Loucy (cell line): ENCODE measurements around the gene CP.

Experiments
- H2AFZ ChIP-seq: fragments of 200-600 bp; sonication (generic); 2 replicates; pipeline ENCODE4 v1.6.0; 2016; ENCODE audit warnings: antibody characterized with exemption, mild to moderate bottlenecking, low read length, moderate library complexity
- H3F3A ChIP-seq: fragments of 200-600 bp; 2 replicates; pipeline ENCODE4 v1.6.0; 2016; ENCODE audit warnings: antibody characterized with exemption, low read depth, mild to moderate bottlenecking
- H3K27me3 ChIP-seq: fragments of 200-600 bp; sonication (generic); 2 replicates; pipeline ENCODE4 v1.6.1; 2014; ENCODE audit warnings: low read length, mild to moderate bottlenecking; ENCODE audit not compliant: insufficient read depth, poor library complexity, severe bottlenecking
- H3K36me3 ChIP-seq: fragments of 200-600 bp; sonication (generic); 2 replicates; pipeline ENCODE4 v1.6.1; 2016; ENCODE audit warnings: low read length; ENCODE audit not compliant: insufficient read depth
- H3K4me1 ChIP-seq: fragments of 200-600 bp; sonication (generic); 2 replicates; pipeline ENCODE4 v1.5.1; 2014; ENCODE audit warnings: low read length, mild to moderate bottlenecking; ENCODE audit not compliant: insufficient read depth, poor library complexity, severe bottlenecking
- H3K4me2 ChIP-seq: fragments of 200-600 bp; sonication (generic); 2 replicates; pipeline ENCODE4 v1.6.0; 2014; ENCODE audit warnings: antibody characterized with exemption, low read length, low read depth, mild to moderate bottlenecking; ENCODE audit not compliant: poor library complexity, severe bottlenecking
- H3K4me3 ChIP-seq: fragments of 200-600 bp; sonication (generic); 2 replicates; pipeline ENCODE4 v1.5.1; 2014; ENCODE audit warnings: low read length, mild to moderate bottlenecking, mixed read lengths; ENCODE audit not compliant: poor library complexity, severe bottlenecking
- H3K79me2 ChIP-seq: fragments of 200-600 bp; sonication (generic); 2 replicates; pipeline ENCODE4 v1.6.1; 2014; ENCODE audit warnings: low read length; ENCODE audit not compliant: insufficient read depth
- H3K9ac ChIP-seq: fragments of 200-600 bp; sonication (generic); 2 replicates; pipeline ENCODE4 v1.6.0; 2014; ENCODE audit warnings: mild to moderate bottlenecking, low read depth, low read length, moderate library complexity; ENCODE audit not compliant: poor library complexity, severe bottlenecking
- H3K9me2 ChIP-seq: fragments of 200-600 bp; sonication (generic); replicated peaks from 2 replicates; pipeline ENCODE4 v1.6.1; 2016; ENCODE audit warnings: low read depth, low read length, mixed read lengths
- H3K9me3 ChIP-seq: fragments of 200-600 bp; sonication (generic); 2 replicates; pipeline ENCODE4 v1.6.1; 2014; ENCODE audit warnings: mild to moderate bottlenecking, antibody characterized with exemption, low read length, low read depth; ENCODE audit not compliant: insufficient read depth
- H4K20me1 ChIP-seq: fragments of 200-600 bp; sonication (generic); 2 replicates; pipeline ENCODE4 v1.6.0; 2014; ENCODE audit warnings: antibody characterized with exemption, low read length, mild to moderate bottlenecking; ENCODE audit not compliant: insufficient read depth, poor library complexity, severe bottlenecking
- CTCF ChIP-seq: fragments of 200-600 bp; sonication (generic); conservative IDR thresholded peaks from 2 replicates; pipeline ENCODE4 v1.5.1; 2014; ENCODE audit warnings: mild to moderate bottlenecking, antibody characterized with exemption, low read length
- EZH2phosphoT487 ChIP-seq: fragments of 200-600 bp; IDR thresholded peaks from 2 replicates; pipeline ENCODE4 v1.6.1; 2018; ENCODE audit warnings: antibody characterized with exemption, mild to moderate bottlenecking, moderate library complexity, borderline replicate concordance

CP gene

GRCh38 chr3:149267565-149267964 lies 45.9 kb upstream of the CP start:
- H3K9me2 ChIP-seq = no peaks in the 10 kb centered on the region
- H3K27me3 ChIP-seq = no peaks in the 10 kb centered on the region
- H4K20me1 ChIP-seq = no peaks in the 10 kb centered on the region
- TF ChIP-seq EZH2phosphoT487 (no peak), CTCF (no peak)
- no peaks in the 10 kb centered on the region for H3F3A ChIP-seq
- H3K4me1 ChIP-seq = no peaks in the 10 kb centered on the region
- no peaks in the 10 kb centered on the region for H3K36me3 ChIP-seq
- H2AFZ ChIP-seq = no peak overlapping the region
- no peak overlapping the region for H3K9ac ChIP-seq
- H3K4me2 ChIP-seq = no peak overlapping the region
- H3K9me3 ChIP-seq = no peaks in the 10 kb centered on the region
- H3K4me3 ChIP-seq = no peak overlapping the region
- H3K79me2 ChIP-seq = no peaks in the 10 kb centered on the region

GRCh38 chr3:149266736-149267135 lies 45.1 kb upstream of the CP start:
- Histone ChIP-seq H3F3A (no peaks in the 10 kb centered on the region), H3K79me2 (no peaks in the 10 kb centered on the region), H3K9ac (no peak overlapping the region), H3K4me1 (no peaks in the 10 kb centered on the region), H3K9me3 (no peaks in the 10 kb centered on the region), H2AFZ (no peak overlapping the region), H3K9me2 (no peaks in the 10 kb centered on the region), H4K20me1 (no peaks in the 10 kb centered on the region), H3K27me3 (no peaks in the 10 kb centered on the region), H3K4me3 (no peak overlapping the region), H3K4me2 (no peak overlapping the region), H3K36me3 (no peaks in the 10 kb centered on the region)
- TF ChIP-seq EZH2phosphoT487 = no peak
- no peak for TF ChIP-seq CTCF

- peaks cover 7% of the 10 kb centered on the region for H3K4me1 ChIP-seq
- H3K9me3 ChIP-seq = no peaks in the 10 kb centered on the region
- no peaks in the 10 kb centered on the region for H4K20me1 ChIP-seq
- no peak overlapping the region for H3K4me2 ChIP-seq
- no peaks in the 10 kb centered on the region for H3K79me2 ChIP-seq
- no peak overlapping the region for H2AFZ ChIP-seq
- H3K9ac ChIP-seq = no peak overlapping the region
- TF ChIP-seq EZH2phosphoT487 (no peak), CTCF (no peak)
- H3K36me3 ChIP-seq = no peaks in the 10 kb centered on the region
- H3F3A ChIP-seq = no peaks in the 10 kb centered on the region
- no peak overlapping the region for H3K4me3 ChIP-seq
- no peaks in the 10 kb centered on the region for H3K27me3 ChIP-seq
- no peaks in the 10 kb centered on the region for H3K9me2 ChIP-seq
Measured at GRCh38 chr3:149263856-149264255, 42.2 kb upstream of the CP start.
